ENCODE measurements around the gene MEGF8.

- TF ChIP-seq CTCF (IDR thresholded peaks at IDR 0.05; ENCODE audit: insufficient read depth, low read length) (no peak), SPI1 (IDR thresholded peaks at IDR 0.05; ENCODE audit: borderline replicate concordance, low read depth) (no peak), GABPA (IDR thresholded peaks at IDR 0.05; ENCODE audit: low read depth) (no peak), REST (IDR thresholded peaks at IDR 0.05; ENCODE audit: insufficient replicate concordance, low read depth) (no peak)
Observed at GRCh38 chr19:42288881-42289555, 36.4 kb upstream of the MEGF8 start.

Measured in HL-60 (cell line).